K562 (cell line): Measurements from ENCODE around the gene MMS19. TPM values are rescaled to one million over a fixed set of nuclear protein-coding genes. Genes with fewer than 3 reads are reported as not detected.

ENCODE experiments used
- ARID2 ChIP-seq: fragments of 450-650 bp; IDR thresholded peaks from 2 replicates; pipeline ENCODE4 v1.6.1; 2017; ENCODE audit warnings: antibody characterized with exemption, mild to moderate bottlenecking
- CTCFL ChIP-seq: IDR thresholded peaks from 2 replicates; pipeline ENCODE4 v1.6.1; 2011; ENCODE audit warnings: borderline replicate concordance, low read depth, mild to moderate bottlenecking, moderate library complexity, low read length; ENCODE audit not compliant: insufficient read depth, poor library complexity, severe bottlenecking
- EWSR1 ChIP-seq: fragments of 450-650 bp; IDR thresholded peaks from 2 replicates; pipeline ENCODE4 v1.6.1; 2018; ENCODE audit warnings: borderline replicate concordance, mild to moderate bottlenecking, low read depth, moderate library complexity; ENCODE audit not compliant: partially characterized antibody
- KLF6 ChIP-seq: fragments of 250-450 bp; sonication (Bioruptor Pico); IDR thresholded peaks from 2 replicates; pipeline ENCODE4 v1.4.0; 2020; ENCODE audit warnings: mild to moderate bottlenecking, moderate library complexity, borderline replicate concordance
- PRMT5 ChIP-seq: sonication (generic); formaldehyde crosslinking; IDR thresholded peaks from 2 replicates; pipeline ENCODE4 v1.5.0; 2020; ENCODE audit warnings: missing genetic modification reagents
- ZNF134 ChIP-seq: fragments of 250-450 bp; sonication (Bioruptor Pico); conservative IDR thresholded peaks from 2 replicates; pipeline ENCODE4 v1.4.0; 2020
- ZNF407 ChIP-seq: fragments of 450-650 bp; IDR thresholded peaks from 2 replicates; pipeline ENCODE4 v1.6.1; 2016; ENCODE audit warnings: low read depth
- ZNF75A ChIP-seq: fragments of 450-650 bp; formaldehyde crosslinking; IDR thresholded peaks from 2 replicates; pipeline ENCODE4 v1.4.0; 2020; ENCODE audit warnings: mild to moderate bottlenecking
- polyA plus RNA-seq, 8 experiments: library from polyadenylated mRNA; depleted of rRNA in 4 of 8; stranded (reverse) in 5 of 8; unstranded in 3 of 8; fragments of >200 nt; fragmentation: Nextera tagmentation in 2 of 8; fragmentation: Illumina TruSeq in 1 of 8; extraction: Ambion mirVana in 2 of 8; extraction: Trizol in 1 of 8; gene quantifications; 2 replicates each; pipeline versions ENCODE4 v1.2.1 to v1.2.3, GENCODE V29; 2011 to 2014; ENCODE audit warnings: inconsistent platforms in 1 of 8, missing spikeins in 1 of 8
- total RNA-seq, 7 experiments: library from RNA; depleted of rRNA in 6 of 7; stranded (reverse); fragments of >200 nt in 6 of 7; fragmentation: Illumina TruSeq in 2 of 7; extraction: Trizol in 2 of 7; gene quantifications; 2 replicates each; pipeline versions ENCODE4 v1.2.1 to v1.2.3, GENCODE V29; 2011 to 2021; ENCODE audit warnings: low replicate concordance in 1 of 7
- TF ChIP-seq, protein P1 (sequence below): fragments of 250-450 bp; sonication (Bioruptor Pico); IDR thresholded peaks from 2 replicates; pipeline ENCODE4 v1.8.0; 2022; ENCODE audit warnings: moderate library complexity, mild to moderate bottlenecking, inconsistent platforms

MMS19 gene
- total and polyA plus RNA-seq, 9 of the 15 experiments (the other 6 are each of a cell fraction or from before 2014, with no cell fraction given), result 40.1 to 110 (median 62.9) TPM

GRCh38 chr10:97497572-97498075 lies 598 bp downstream of the MMS19 start (continued):
- TF ChIP-seq ZNF407 (no peak), CTCFL (no peak), ZNF134 (no peak), ARID2 (no peak), ZNF75A (no peak), KLF6 (CRISPR knock-in tag) (no peak), PRMT5 (no peak), EWSR1 (no peak)
- TF ChIP-seq, protein P1, sequence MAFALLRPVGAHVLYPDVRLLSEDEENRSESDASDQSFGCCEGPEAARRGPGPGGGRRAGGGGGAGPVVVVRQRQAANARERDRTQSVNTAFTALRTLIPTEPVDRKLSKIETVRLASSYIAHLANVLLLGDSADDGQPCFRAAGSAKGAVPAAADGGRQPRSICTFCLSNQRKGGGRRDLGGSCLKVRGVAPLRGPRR (CRISPR knock-in tag), result no peak
